Activated B cell treated with CpG ODN at 0.5 μM for 24 hours (primary cell): ENCODE results near the gene CLPX. TPM values are rescaled to one million over a fixed set of nuclear protein-coding genes. Genes with fewer than 3 reads are reported as not detected.
"Not testable (repeated sequence)": the region's sequence is repeated elsewhere in the genome, so short reads cannot be mapped to it uniquely, and the experiment has no call there.

Source experiments
- ATAC-seq: fragments of 200-7000 bp; cut with Tn5 transposase; one replicate; pipeline ENCODE4 v1.10.0; 2021; ENCODE audit warnings: low read depth, mild to moderate bottlenecking, moderate library complexity
- CTCF ChIA-PET: fragments of 350-600 bp; sonication (Branson Sonifier 250); formaldehyde crosslinking; loops from one replicate; lab custom pipeline; 2021; ENCODE audit warnings: antibody characterized with exemption; lab: Charles Lee
- POLR2A ChIA-PET: fragments of 350-600 bp; sonication (Branson Sonifier 250); formaldehyde crosslinking; loops from one replicate; lab custom pipeline; 2021; ENCODE audit warnings: antibody characterized with exemption; lab: Charles Lee
- DNase-seq: peaks from one replicate; pipeline ENCODE4 v3.0.0; 2022
- H3K27ac Mint-ChIP-seq: one replicate; pipeline ENCODE4 v1.8.0; 2020; ENCODE audit warnings: mixed read lengths
- H3K27me3 Mint-ChIP-seq: one replicate; pipeline ENCODE4 v1.8.0; 2021; ENCODE audit warnings: mixed read lengths
- H3K36me3 Mint-ChIP-seq: one replicate; pipeline ENCODE4 v1.8.0; 2021; ENCODE audit warnings: low read depth, mixed read lengths
- H3K4me1 Mint-ChIP-seq: one replicate; pipeline ENCODE4 v1.8.0; 2021; ENCODE audit warnings: mixed read lengths
- H3K4me3 Mint-ChIP-seq: one replicate; pipeline ENCODE4 v1.8.0; 2020; ENCODE audit warnings: mild to moderate bottlenecking, mixed read lengths
- H3K9me3 Mint-ChIP-seq: one replicate; pipeline ENCODE4 v1.8.0; 2020; ENCODE audit warnings: mixed read lengths
- CTCF ChIP-seq: fragments of 200-600 bp; IDR thresholded peaks from one replicate; pipeline ENCODE4 v1.8.0; 2022; ENCODE audit warnings: antibody characterized with exemption, mild to moderate bottlenecking
- intact Hi-C: fragments of 100-400 bp; cut with micrococcal nuclease; formaldehyde crosslinking; loops from one replicate; pipeline ENCODE4 v1.15.1; 2024
- total RNA-seq: library from RNA; stranded (reverse); gene quantifications from 2 replicates; pipeline ENCODE4 v1.2.3, GENCODE V29; 2022

Gene CLPX
- total RNA-seq, 1 donor from 2014 or later: 53.5 TPM

GRCh38 chr15:65192016-65192415, 6.9 kb upstream of the CLPX start:
- H3K4me3 Mint-ChIP-seq: no peak overlapping the region
- CTCF ChIA-PET: no interaction called here
- ATAC-seq (no peak), DNase-seq (no peak)
- TF ChIP-seq CTCF: no peak
- no peaks in the 10 kb centered on the region for H3K9me3 Mint-ChIP-seq
- intact Hi-C loops: no loop called here
- no peaks in the 10 kb centered on the region for H3K27me3 Mint-ChIP-seq
- H3K27ac Mint-ChIP-seq: no peak overlapping the region
- POLR2A ChIA-PET: no interaction called here
- no peaks in the 10 kb centered on the region for H3K36me3 Mint-ChIP-seq
- no peaks in the 10 kb centered on the region for H3K4me1 Mint-ChIP-seq

- Mint-ChIP-seq H3K9me3 (no peaks in the 10 kb centered on the region), H3K4me1 (peaks cover 7% of the 10 kb centered on the region), H3K36me3 (peaks cover 1% of the 10 kb centered on the region), H3K4me3 (no peak overlapping the region), H3K27ac (no peak overlapping the region), H3K27me3 (no peaks in the 10 kb centered on the region)
- no peak for TF ChIP-seq CTCF
- no peak for ATAC-seq
- no peak for DNase-seq
- intact Hi-C loops: loop anchor here (1.0 to 10.0 kb wide), 3 partner anchors 108 to 196 kb away; no protein-coding TSS in a partner anchor
- CTCF ChIA-PET: no interaction called here
- POLR2A ChIA-PET: no interaction called here
Observed at GRCh38 chr15:65189102-65189740, 4.1 kb upstream of the CLPX start.

GRCh38 chr15:65188472-65188871, 3.3 kb upstream of the CLPX start:
- H3K27me3 Mint-ChIP-seq, ATAC-seq, POLR2A ChIA-PET, H3K4me3 Mint-ChIP-seq, H3K36me3 Mint-ChIP-seq, H3K27ac Mint-ChIP-seq, H3K9me3 Mint-ChIP-seq, DNase-seq: not testable (repeated sequence)
- peaks cover 13% of the 10 kb centered on the region for H3K4me1 Mint-ChIP-seq
- intact Hi-C loops: loop anchor here (10.0 kb wide), 1 partner anchor 134 kb away; no protein-coding TSS in a partner anchor
- CTCF ChIA-PET: interaction anchor here (1.3 to 1.9 kb wide), 2 partner anchors 97 to 109 kb away, joined by 4 to 5 read pairs; no protein-coding TSS in a partner anchor

GRCh38 chr15:65184305-65184867, 756 bp downstream of the CLPX start:
- Mint-ChIP-seq H3K36me3 (peaks cover 13% of the 10 kb centered on the region), H3K4me1 (peaks cover 26% of the 10 kb centered on the region), H3K27me3 (no peaks in the 10 kb centered on the region), H3K4me3 (peak overlapping the region; percentile 93), H3K27ac (peak overlapping the region; percentile 89), H3K9me3 (no peaks in the 10 kb centered on the region)
- TF ChIP-seq CTCF: no peak
- DNase-seq: peak; percentile 42
- intact Hi-C loops: loop anchor here (2.0 to 10.0 kb wide), 2 partner anchors 130 to 194 kb away; no protein-coding TSS in a partner anchor
- CTCF ChIA-PET: no interaction called here
- POLR2A ChIA-PET: interaction anchor here (0.6 to 5.3 kb wide), 14 partner anchors 50 to 1022 kb away, joined by 3 to 94 read pairs (median 8); partner anchors contain the start of genes DENND4A, DPP8, INTS14 and PARP16
- ATAC-seq: peak; percentile 1

GRCh38 chr15:65183865-65184159, 1.3 kb downstream of the CLPX start:
- Mint-ChIP-seq H3K36me3 (peaks cover 19% of the 10 kb centered on the region), H3K4me3 (peak overlapping the region; percentile 93), H3K4me1 (peaks cover 26% of the 10 kb centered on the region), H3K27me3 (no peaks in the 10 kb centered on the region), H3K9me3 (no peaks in the 10 kb centered on the region), H3K27ac (peak overlapping the region; percentile 89)
- POLR2A ChIA-PET: interaction anchor here (2.3 to 5.3 kb wide), 3 partner anchors 103 to 121 kb away, joined by 8 to 94 read pairs (median 64); partner anchors contain the start of genes PARP16 and RNU5B-1
- CTCF ChIA-PET: no interaction called here
- DNase-seq (no peak), ATAC-seq (no peak)
- intact Hi-C loops: loop anchor here (2.0 to 10.0 kb wide), 2 partner anchors 129 to 193 kb away; no protein-coding TSS in a partner anchor
- TF ChIP-seq CTCF: no peak
